ENCODE measurements around the gene RSPO3. TPM values are rescaled to one million over a fixed set of nuclear protein-coding genes. Genes with fewer than 3 reads are reported as not detected.

RSPO3 gene
- total and polyA plus RNA-seq, 2 of the 13 experiments (the other 11 are each of a cell fraction or from before 2014, with no cell fraction given): not detected

- in situ Hi-C loops (cut with HindIII; ENCODE audit: extremely low pct_ligation_motif_present, low pct_unique_long_range_greater_than_20kb) (no loop called here), intact Hi-C loops (cut with micrococcal nuclease; ENCODE audit: unreplicated experiment) (no loop called here)
- CTCF ChIA-PET (ENCODE audit: low intra/inter-chr PET ratio, low total read pairs): no interaction called here
- POLR2A ChIA-PET: no interaction called here
- Histone ChIP-seq H3K27ac (ENCODE audit: extremely low read length, insufficient read depth, low read length) (no peak overlapping the region), H3K79me2 (ENCODE audit: insufficient read depth, low read length) (no peaks in the 10 kb centered on the region), H3K9ac (ENCODE audit: insufficient read depth, low read depth, low read length) (no peak overlapping the region), H3K27me3 (ENCODE audit: control insufficient read depth in 1 of 2, insufficient read depth in 2 of 2, low read length in 2 of 2) (no peaks in the 10 kb centered on the region), H3K36me3 (replicated peaks in 1 of 2; ENCODE audit: control insufficient read depth in 1 of 2, insufficient read depth in 2 of 2, low read length in 2 of 2) (no peaks in the 10 kb centered on the region), H3K4me3 (replicated peaks in 1 of 3; ENCODE audit: insufficient read depth in 1 of 3, low read depth in 2 of 3, low read length in 3 of 3) (no peak overlapping the region), H3K9me3 (ENCODE audit: low read length) (no peaks in the 10 kb centered on the region), H2AFZ (ENCODE audit: low read length) (no peak overlapping the region), H4K20me1 (ENCODE audit: insufficient read depth, low read length) (no peaks in the 10 kb centered on the region), H3K4me2 (ENCODE audit: low read depth, low read length) (no peak overlapping the region), H3K4me1 (ENCODE audit: insufficient read depth, low read length) (no peaks in the 10 kb centered on the region)
- FAIRE-seq: no peak
- BruUV-seq (replicated peaks): no TSS peak
- 16% methylated on average over 1 of the region's 1 CpG for WGBS (ENCODE audit: low lambda C conversion rate)
- no peak for ATAC-seq
- TF ChIP-seq RBM39 (IDR thresholded peaks at IDR 0.05; ENCODE audit: low read depth, low read length, poor library complexity, severe bottlenecking) (no peak), ZNF280B (CRISPR knock-in tag; IDR thresholded peaks at IDR 0.05; ENCODE audit: borderline replicate concordance) (no peak), ATF7-NPFF (CRISPR knock-in tag; IDR thresholded peaks at IDR 0.05; ENCODE audit: low read depth) (no peak), SAP130 (CRISPR knock-in tag; IDR thresholded peaks at IDR 0.05; ENCODE audit: low read depth) (no peak), ZNF709 (CRISPR knock-in tag; IDR thresholded peaks at IDR 0.05) (no peak), GATAD2A (CRISPR knock-in tag; IDR thresholded peaks at IDR 0.05) (no peak)
- DNase-seq (ENCODE audit: low spot score): no peak
These were observed 60.3 kb downstream of the RSPO3 start for GRCh38 chr6:127178746-127179145.

- ChIA-PET CTCF (ENCODE audit: low intra/inter-chr PET ratio, low total read pairs) (no interaction called here), POLR2A (no interaction called here)
- no peak for ATAC-seq
- no peak for DNase-seq (ENCODE audit: low spot score)
- Histone ChIP-seq H3K9ac (ENCODE audit: insufficient read depth, low read depth, low read length) (no peak overlapping the region), H2AFZ (ENCODE audit: low read length) (no peak overlapping the region), H3K36me3 (replicated peaks in 1 of 2; ENCODE audit: control insufficient read depth in 1 of 2, insufficient read depth in 2 of 2, low read length in 2 of 2) (no peaks in the 10 kb centered on the region), H3K4me3 (replicated peaks in 1 of 3; ENCODE audit: insufficient read depth in 1 of 3, low read depth in 2 of 3, low read length in 3 of 3) (no peak overlapping the region), H4K20me1 (ENCODE audit: insufficient read depth, low read length) (no peaks in the 10 kb centered on the region), H3K9me3 (ENCODE audit: low read length) (no peaks in the 10 kb centered on the region), H3K27me3 (ENCODE audit: control insufficient read depth in 1 of 2, insufficient read depth in 2 of 2, low read length in 2 of 2) (no peaks in the 10 kb centered on the region), H3K4me2 (ENCODE audit: low read depth, low read length) (no peak overlapping the region), H3K79me2 (ENCODE audit: insufficient read depth, low read length) (no peaks in the 10 kb centered on the region), H3K27ac (ENCODE audit: extremely low read length, insufficient read depth, low read length) (no peak overlapping the region), H3K4me1 (ENCODE audit: insufficient read depth, low read length) (no peaks in the 10 kb centered on the region)
- in situ Hi-C loops (cut with HindIII; ENCODE audit: extremely low pct_ligation_motif_present, low pct_unique_long_range_greater_than_20kb): no loop called here
- no TSS peak for BruUV-seq (replicated peaks)
- intact Hi-C loops (cut with micrococcal nuclease; ENCODE audit: unreplicated experiment): loop anchor here (10.0 kb wide), 1 partner anchor 364 kb away; no protein-coding TSS in a partner anchor
- FAIRE-seq: no peak
- TF ChIP-seq ZBTB40 (IDR thresholded peaks at IDR 0.05): no peak
- no peak for TF ChIP-seq ZBTB40 (CRISPR knock-in tag; IDR thresholded peaks at IDR 0.05)
- no peak for TF ChIP-seq ZNF766 (CRISPR knock-in tag; IDR thresholded peaks at IDR 0.05; ENCODE audit: borderline replicate concordance)
- no peak for TF ChIP-seq NFRKB (IDR thresholded peaks at IDR 0.05)
These were observed 62.0 kb downstream of the RSPO3 start for GRCh38 chr6:127180426-127180825.

Measured in HepG2 (cell line).